Activated naive CD4-positive, alpha-beta T cell treated with anti-CD3 and anti-CD28 coated beads, Interleukin-2, amount 50 U/mL, for 24 hours (primary cell): ENCODE measurements around the gene LPCAT2.

Source experiments
- H3K27ac Mint-ChIP-seq: one replicate; pipeline ENCODE4 v1.8.0; 2021; ENCODE audit warnings: mild to moderate bottlenecking, mixed read lengths
- H3K27me3 Mint-ChIP-seq: one replicate; pipeline ENCODE4 v1.8.0; 2021; ENCODE audit warnings: mixed read lengths
- H3K36me3 Mint-ChIP-seq: one replicate; pipeline ENCODE4 v1.8.0; 2021; ENCODE audit warnings: mixed read lengths
- H3K4me1 Mint-ChIP-seq: one replicate; pipeline ENCODE4 v1.8.0; 2021; ENCODE audit warnings: mixed read lengths
- H3K4me3 Mint-ChIP-seq: one replicate; pipeline ENCODE4 v1.8.0; 2021; ENCODE audit warnings: mild to moderate bottlenecking, mixed read lengths
- H3K9me3 Mint-ChIP-seq: one replicate; pipeline ENCODE4 v1.8.0; 2021; ENCODE audit warnings: mixed read lengths

The LPCAT2 gene

DNA sequence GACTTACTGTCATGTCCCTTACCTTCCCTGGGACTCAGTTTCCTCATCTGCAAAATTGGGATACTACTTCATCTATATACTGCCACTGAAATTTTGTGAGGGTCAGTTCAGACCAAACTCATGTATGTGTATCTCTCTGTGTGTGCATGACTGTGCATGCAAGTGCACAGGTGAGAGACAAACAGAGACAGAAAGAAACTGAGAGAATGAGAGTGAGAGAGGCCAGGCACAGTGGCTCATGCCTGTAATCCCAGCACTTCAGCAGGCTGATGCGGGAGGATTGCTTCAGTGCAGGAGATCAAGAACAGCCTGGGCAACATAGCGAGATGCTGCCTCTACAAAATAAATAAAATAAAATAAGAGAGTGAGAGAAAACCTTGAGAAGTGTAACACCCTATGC is 114.8 kb downstream of the LPCAT2 start:
- H3K36me3 Mint-ChIP-seq = no peaks in the 10 kb centered on the region
- H3K27ac Mint-ChIP-seq = no peak overlapping the region
- no peaks in the 10 kb centered on the region for H3K9me3 Mint-ChIP-seq
- H3K27me3 Mint-ChIP-seq = peaks cover 1% of the 10 kb centered on the region
- H3K4me3 Mint-ChIP-seq = no peak overlapping the region
- no peaks in the 10 kb centered on the region for H3K4me1 Mint-ChIP-seq

DNA sequence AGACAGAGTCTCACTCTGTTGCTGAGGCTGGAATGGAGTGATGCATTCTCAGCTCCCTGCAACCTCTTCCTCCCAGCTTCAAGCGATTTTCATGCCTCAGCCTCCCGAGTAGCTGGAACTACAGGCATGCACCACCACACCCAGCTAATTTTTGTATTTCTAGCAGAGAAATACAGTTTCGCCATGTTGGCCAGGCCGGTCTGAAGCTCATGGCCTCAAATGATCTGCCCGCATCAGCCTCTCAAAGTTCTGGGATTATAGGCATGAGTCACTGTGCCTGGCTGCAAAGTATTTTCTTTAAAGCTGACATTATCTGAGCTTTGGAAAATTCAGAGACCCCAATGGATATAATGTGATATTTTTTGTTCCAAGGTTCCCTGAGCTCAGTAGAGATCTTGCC is 115.8 kb downstream of the LPCAT2 start:
- Mint-ChIP-seq H3K36me3 (no peaks in the 10 kb centered on the region), H3K4me1 (no peaks in the 10 kb centered on the region), H3K4me3 (no peak overlapping the region), H3K9me3 (no peaks in the 10 kb centered on the region), H3K27ac (no peak overlapping the region), H3K27me3 (peaks cover 3% of the 10 kb centered on the region)

DNA sequence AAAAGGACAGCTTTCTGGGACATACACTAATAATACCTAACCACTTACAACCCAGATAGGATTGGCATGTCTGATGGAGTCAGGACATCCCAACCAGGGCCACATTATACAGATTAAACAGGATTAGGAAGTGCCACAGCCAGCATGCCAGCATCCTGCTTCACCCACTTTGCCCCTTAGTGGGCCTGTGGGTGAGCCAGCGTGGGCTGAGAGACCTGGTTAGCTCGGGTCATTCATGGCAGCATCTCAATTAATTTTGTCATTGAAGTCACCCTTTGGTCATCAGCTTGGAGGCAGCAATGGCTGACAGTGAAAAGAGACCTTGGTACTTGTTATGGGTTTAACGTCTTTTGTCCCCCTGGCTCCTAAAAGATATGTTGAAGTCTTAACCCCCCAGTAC is 117.0 kb downstream of the LPCAT2 start:
- no peak overlapping the region for H3K4me3 Mint-ChIP-seq
- peaks cover 4% of the 10 kb centered on the region for H3K27me3 Mint-ChIP-seq
- H3K36me3 Mint-ChIP-seq = no peaks in the 10 kb centered on the region
- H3K9me3 Mint-ChIP-seq = no peaks in the 10 kb centered on the region
- H3K27ac Mint-ChIP-seq = no peak overlapping the region
- H3K4me1 Mint-ChIP-seq = no peaks in the 10 kb centered on the region

DNA sequence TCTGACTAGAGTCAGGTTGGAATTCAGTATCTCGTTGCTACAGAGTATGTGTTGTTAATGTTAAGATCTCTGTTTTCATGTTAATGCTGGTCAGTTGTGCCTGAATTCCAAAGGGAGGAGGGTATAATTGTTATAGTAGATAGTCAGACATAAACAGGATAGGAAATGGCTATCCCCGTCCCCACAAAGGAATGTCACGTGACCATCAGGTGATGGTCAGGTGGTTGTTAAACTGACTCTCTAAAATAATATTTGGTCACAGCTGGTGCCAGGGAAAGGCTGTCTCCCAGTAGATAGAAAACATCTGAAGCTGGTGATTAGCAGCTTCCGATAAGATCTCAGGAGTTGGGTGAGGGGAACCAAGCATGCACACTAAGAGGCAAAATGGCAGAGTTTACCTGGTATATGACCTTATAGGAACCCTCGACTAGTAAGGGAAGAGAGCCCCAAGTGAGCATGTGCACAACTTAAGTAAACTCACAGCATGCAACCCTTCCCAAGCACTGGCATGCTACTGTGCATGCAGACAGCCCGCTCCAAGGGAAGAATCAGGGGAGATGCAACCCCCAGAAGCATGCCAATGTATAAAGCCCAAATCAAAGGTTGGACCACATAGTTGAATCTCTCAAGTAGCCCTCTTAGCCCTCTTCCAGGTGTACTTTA is 119.6 kb downstream of the LPCAT2 start:
- Mint-ChIP-seq H3K9me3 (no peaks in the 10 kb centered on the region), H3K27ac (no peak overlapping the region), H3K4me1 (no peaks in the 10 kb centered on the region), H3K36me3 (no peaks in the 10 kb centered on the region), H3K27me3 (peaks cover 4% of the 10 kb centered on the region), H3K4me3 (no peak overlapping the region)

DNA sequence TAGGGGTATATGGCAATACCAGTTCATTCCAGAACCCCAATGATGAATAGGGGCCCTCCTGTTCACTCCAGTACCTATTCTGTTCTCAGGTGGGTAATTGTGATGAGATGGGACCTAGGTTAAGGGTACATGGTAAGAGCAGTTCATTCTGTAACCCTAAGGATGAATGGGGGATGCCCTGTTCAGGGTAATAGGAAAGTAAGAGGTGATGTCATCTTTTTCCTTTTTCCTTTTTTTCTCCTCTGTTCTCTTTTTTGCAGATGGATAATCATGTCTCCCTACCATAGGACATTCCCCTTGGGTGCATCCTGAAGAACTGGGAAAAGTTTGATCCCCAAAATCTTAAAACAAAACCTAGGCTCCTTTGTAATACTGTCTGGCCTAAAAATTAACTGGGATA is 121.9 kb downstream of the LPCAT2 start:
- Mint-ChIP-seq H3K27me3 (peaks cover 4% of the 10 kb centered on the region), H3K27ac (no peak overlapping the region), H3K9me3 (no peaks in the 10 kb centered on the region), H3K4me1 (no peaks in the 10 kb centered on the region), H3K36me3 (no peaks in the 10 kb centered on the region), H3K4me3 (no peak overlapping the region)

DNA sequence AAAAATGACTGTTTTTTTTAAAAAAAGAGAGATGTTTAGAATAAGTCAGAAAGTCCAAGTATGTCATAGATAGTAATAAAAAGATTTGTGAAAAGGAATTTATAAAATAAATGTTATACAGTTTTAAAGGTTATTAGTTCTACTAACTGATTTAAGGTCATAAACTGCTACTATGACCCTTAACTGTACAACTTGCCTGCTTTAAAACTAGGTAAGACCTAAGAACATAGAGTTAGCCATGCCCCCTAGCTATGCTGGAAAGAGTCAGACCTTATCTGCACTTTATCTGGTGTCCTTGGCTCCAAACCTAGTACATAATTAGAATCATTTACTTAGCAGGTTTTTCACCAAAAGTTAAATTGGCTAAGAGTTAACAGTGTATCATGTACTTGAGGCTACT is 123.4 kb downstream of the LPCAT2 start:
- H3K9me3 Mint-ChIP-seq = no peaks in the 10 kb centered on the region
- H3K27me3 Mint-ChIP-seq = peaks cover 4% of the 10 kb centered on the region

DNA sequence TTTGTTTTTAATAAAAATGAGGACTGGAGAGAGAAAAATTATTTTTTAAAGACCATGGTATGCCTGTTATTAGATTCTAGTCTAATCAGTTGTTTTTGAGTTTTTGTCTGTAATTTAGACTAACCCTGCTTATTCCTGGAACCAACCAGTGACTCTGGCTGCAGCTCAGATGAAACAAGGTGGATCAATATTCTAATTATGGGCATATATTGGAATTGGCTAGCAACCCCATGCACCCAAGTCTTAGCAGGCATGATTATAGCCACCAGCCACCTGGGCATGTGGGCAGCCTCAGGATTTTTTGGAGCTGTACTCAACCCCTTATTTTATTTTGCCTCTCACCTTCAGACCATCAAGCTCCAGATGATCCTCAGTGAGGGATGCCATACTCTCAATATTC is 125.3 kb downstream of the LPCAT2 start:
- H3K4me3 Mint-ChIP-seq = no peak overlapping the region
- no peaks in the 10 kb centered on the region for H3K9me3 Mint-ChIP-seq
- H3K27me3 Mint-ChIP-seq = peaks cover 7% of the 10 kb centered on the region
- H3K4me1 Mint-ChIP-seq = no peaks in the 10 kb centered on the region
- no peak overlapping the region for H3K27ac Mint-ChIP-seq
- H3K36me3 Mint-ChIP-seq = no peaks in the 10 kb centered on the region

More for the DNA sequence above, 123.4 kb downstream of the LPCAT2 start:
- Mint-ChIP-seq H3K27ac (no peak overlapping the region), H3K4me3 (no peak overlapping the region), H3K4me1 (no peaks in the 10 kb centered on the region), H3K36me3 (no peaks in the 10 kb centered on the region)
